AG04449 (cell line): ENCODE data around the gene PPFIBP1.

Experiments
- CTCF ChIA-PET: fragments of 350-600 bp; formaldehyde crosslinking; extraction: SDS; loops from one replicate; lab custom pipeline; 2021; ENCODE audit warnings: antibody characterized with exemption; lab: Yijun Ruan, JAX
- POLR2A ChIA-PET: fragments of 400-600, 350-600 bp; formaldehyde crosslinking; extraction: SDS; loops from one replicate; lab custom pipeline; 2020; ENCODE audit warnings: antibody characterized with exemption, inconsistent platforms; lab: Yijun Ruan, JAX
- DNase-seq: peaks from one replicate; pipeline ENCODE4 v3.0.0-alpha.2; 2010; ENCODE audit warnings: low read depth, low spot score
- H3K4me3 ChIP-seq: 2 replicates; pipeline ENCODE4 v1.5.1; 2011; ENCODE audit warnings: low read depth, mild to moderate bottlenecking, control low read depth, low read length
- CTCF ChIP-seq: IDR thresholded peaks from one replicate; pipeline ENCODE4 v1.5.1; 2011; ENCODE audit warnings: mild to moderate bottlenecking, moderate library complexity, low read length, control low read depth, inconsistent platforms; ENCODE audit not compliant: insufficient read depth; ENCODE audit errors: missing control alignments

PPFIBP1 gene

GRCh38 chr12:27566159-27566558, 42.2 kb downstream of the PPFIBP1 start:
- no peak for DNase-seq
- ChIA-PET CTCF (interaction anchor here (1.2 to 2.3 kb wide), 2 partner anchors 9 to 141 kb away, joined by 3 to 7 read pairs; no protein-coding TSS in a partner anchor), POLR2A (no interaction called here)
- H3K4me3 ChIP-seq = no peak overlapping the region
- no peak for TF ChIP-seq CTCF

GRCh38 chr12:27566626-27567025, 42.6 kb downstream of the PPFIBP1 start:
- CTCF ChIA-PET = interaction anchor here (2.3 kb wide), 1 partner anchor 142 kb away, joined by 7 read pairs; no protein-coding TSS in a partner anchor
- POLR2A ChIA-PET = no interaction called here
- TF ChIP-seq CTCF = no peak

GRCh38 chr12:27571463-27571862, 47.5 kb downstream of the PPFIBP1 start:
- H3K4me3 ChIP-seq = no peak overlapping the region
- ChIA-PET CTCF (no interaction called here), POLR2A (no interaction called here)
- no peak for TF ChIP-seq CTCF
- peak; percentile 65 for DNase-seq

More at GRCh38 chr12:27566626-27567025, 42.6 kb downstream of the PPFIBP1 start:
- DNase-seq = no peak
- H3K4me3 ChIP-seq = no peak overlapping the region

GRCh38 chr12:27572486-27573255, 48.7 kb downstream of the PPFIBP1 start:
- TF ChIP-seq CTCF = no peak
- CTCF ChIA-PET = no interaction called here
- POLR2A ChIA-PET = interaction anchor here (1.8 kb wide), 1 partner anchor 48 kb away, joined by 7 read pairs; the partner anchor contains the start of gene PPFIBP1
- H3K4me3 ChIP-seq = no peak overlapping the region
- DNase-seq = no peak

GRCh38 chr12:27573972-27574371, 50.0 kb downstream of the PPFIBP1 start:
- TF ChIP-seq CTCF = no peak
- no peak overlapping the region for H3K4me3 ChIP-seq
- DNase-seq = peak; percentile 76
- ChIA-PET CTCF (interaction anchor here (1.6 kb wide), 1 partner anchor 139 kb away, joined by 5 read pairs; no protein-coding TSS in a partner anchor), POLR2A (interaction anchor here (1.8 kb wide), 1 partner anchor 50 kb away, joined by 7 read pairs; the partner anchor contains the start of gene PPFIBP1)

- no peak overlapping the region for H3K4me3 ChIP-seq
- POLR2A ChIA-PET = no interaction called here
- CTCF ChIA-PET = no interaction called here
Observed at GRCh38 chr12:27575090-27575761, 51.2 kb downstream of the PPFIBP1 start.

More at GRCh38 chr12:27575090-27575761, 51.2 kb downstream of the PPFIBP1 start:
- TF ChIP-seq CTCF = no peak
- DNase-seq = no peak
